A172 (cell line): Measurements from ENCODE around the gene RND2. TPM values are rescaled to one million over a fixed set of nuclear protein-coding genes. Genes with fewer than 3 reads are reported as not detected.
"Not testable (repeated sequence)": the region's sequence is repeated elsewhere in the genome, so short reads cannot be mapped to it uniquely, and the experiment has no call there.

Source experiments
- DNase-seq: peaks from one replicate; pipeline ENCODE4 v3.0.0-alpha.2; 2015; ENCODE audit warnings: low spot score
- total RNA-seq: library from RNA; depleted of rRNA; stranded (reverse); fragments of >200 nt; shearing (Covaris generic); gene quantifications from 2 replicates; pipeline ENCODE4 v1.2.3, GENCODE V29; 2014

Gene RND2
- total RNA-seq, 1 experiment from 2014 or later = not detected

- DNase-seq = no peak
Measured at GRCh38 chr17:43027091-43028032, 2.3 kb downstream of the RND2 start.

DNA sequence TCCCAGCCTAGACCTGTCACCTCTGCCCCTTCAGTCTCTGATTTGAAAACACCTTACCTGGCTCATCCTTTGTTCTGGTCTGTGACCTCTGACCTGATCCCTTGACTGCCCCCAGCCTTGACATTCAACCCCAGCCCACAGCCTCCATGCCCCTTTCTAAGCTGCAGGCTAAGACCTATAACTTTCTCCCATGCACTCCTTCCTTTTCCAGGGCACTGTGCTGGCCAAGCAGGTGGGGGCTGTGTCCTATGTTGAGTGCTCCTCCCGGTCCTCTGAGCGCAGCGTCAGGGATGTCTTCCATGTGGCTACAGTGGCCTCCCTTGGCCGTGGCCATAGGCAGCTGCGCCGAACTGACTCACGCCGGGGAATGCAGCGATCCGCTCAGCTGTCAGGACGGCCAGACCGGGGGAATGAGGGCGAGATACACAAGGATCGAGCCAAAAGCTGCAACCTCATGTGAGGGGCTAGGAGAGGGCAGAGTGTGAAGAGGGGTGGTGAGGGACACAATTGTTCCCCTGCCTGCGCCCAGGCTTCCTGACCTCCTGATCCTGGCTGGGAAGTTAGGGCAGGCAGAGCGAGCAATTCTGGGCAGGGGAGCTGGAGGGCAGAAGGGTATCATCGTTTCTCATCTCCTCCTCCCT lies 3.3 kb downstream of the RND2 start:
- no peak for DNase-seq

- DNase-seq = no peak
Measured at GRCh38 chr17:43030137-43030767, 5.2 kb downstream of the RND2 start.

DNA sequence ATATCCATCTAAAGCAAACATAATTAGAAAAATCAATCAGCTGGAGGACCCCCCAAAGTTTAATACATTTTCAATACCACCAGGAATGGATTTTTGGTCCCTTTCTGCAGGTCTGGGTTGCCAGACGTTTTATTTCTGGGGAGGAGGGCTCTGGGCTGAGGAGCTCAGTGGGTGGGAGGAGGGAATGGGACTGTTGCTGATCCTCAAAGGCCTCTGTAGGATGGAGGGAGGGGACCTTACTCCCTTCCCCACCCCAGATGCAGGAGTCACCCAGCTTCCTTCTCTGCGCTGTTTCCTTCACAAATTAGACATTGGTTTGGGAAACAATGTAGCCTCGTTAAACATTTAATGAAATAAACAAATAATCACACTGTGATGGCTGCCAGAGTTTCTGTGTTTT lies 6.6 kb downstream of the RND2 start:
- no peak for DNase-seq

GRCh38 chr17:43033948-43034881 lies 9.2 kb downstream of the RND2 start:
- DNase-seq = no peak

DNA sequence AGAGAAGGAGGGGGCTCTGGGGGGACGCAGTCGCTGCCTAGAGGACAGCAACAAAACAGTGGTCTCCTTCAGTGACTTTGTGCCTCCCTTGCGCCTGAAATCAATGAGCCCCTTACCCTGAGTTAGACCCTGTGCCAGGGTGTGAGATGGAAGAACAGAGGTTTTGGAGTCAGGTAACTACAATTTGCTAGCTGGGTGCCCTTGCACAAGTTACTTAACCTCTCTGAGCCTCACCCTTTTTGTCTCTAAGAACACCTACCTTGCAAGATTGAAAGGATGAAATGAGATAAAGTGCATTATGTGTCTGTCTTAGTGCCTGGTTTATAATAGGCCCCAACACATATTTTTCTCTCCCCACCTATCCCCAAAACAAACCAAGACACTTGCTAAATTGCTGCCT lies 9.9 kb downstream of the RND2 start:
- DNase-seq = no peak

DNA sequence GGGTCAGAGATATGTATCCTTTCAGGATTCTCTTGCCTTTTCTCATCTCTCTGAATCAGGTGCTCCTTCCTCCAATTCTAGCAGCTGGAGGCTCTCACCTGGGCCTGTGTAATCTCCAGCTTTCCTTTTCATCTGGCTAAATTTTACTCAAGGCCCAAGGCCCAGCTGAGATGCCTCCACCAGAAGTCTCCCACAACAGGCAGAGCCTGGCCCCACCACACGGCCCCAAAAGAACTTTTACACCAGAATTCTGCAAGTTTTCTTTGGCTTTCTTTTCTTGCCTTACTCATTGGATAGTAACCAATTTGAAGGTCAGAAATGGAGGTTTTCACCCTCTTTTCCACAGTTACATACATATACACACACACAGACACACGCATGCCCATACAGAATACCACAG lies 14.6 kb downstream of the RND2 start:
- no peak for DNase-seq

- DNase-seq = no peak
Measured at GRCh38 chr17:43040655-43041054, 15.6 kb downstream of the RND2 start.

DNA sequence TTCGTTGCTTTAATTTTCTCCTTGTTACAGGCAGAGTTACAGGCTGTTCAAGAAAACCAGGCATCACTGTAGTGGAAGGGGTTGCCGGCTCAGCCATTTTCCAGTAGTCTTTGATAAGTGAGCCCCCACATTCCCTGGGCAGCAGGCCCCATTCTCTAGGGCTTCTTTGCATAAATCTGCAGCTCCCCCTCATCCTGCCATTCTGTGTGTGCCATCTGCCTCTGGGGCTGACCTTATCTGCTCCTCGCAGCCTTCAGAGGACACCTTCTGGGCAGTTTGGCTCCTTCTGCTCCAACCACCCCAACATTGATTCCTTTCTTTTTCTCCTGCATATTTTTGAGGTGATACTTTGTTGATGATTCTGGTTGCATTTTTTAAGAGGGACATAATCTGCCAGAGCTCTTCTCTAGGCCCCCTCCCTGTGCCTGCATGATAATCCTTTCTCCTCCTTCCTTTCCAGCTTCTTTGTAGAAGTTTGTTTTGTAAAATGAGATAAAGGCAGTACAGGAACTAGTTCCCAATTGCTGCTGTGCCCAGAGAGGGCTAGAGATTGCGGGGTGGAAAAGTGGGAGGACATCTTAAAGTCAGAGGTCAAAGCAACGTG lies 17.1 kb downstream of the RND2 start:
- no peak for DNase-seq

DNA sequence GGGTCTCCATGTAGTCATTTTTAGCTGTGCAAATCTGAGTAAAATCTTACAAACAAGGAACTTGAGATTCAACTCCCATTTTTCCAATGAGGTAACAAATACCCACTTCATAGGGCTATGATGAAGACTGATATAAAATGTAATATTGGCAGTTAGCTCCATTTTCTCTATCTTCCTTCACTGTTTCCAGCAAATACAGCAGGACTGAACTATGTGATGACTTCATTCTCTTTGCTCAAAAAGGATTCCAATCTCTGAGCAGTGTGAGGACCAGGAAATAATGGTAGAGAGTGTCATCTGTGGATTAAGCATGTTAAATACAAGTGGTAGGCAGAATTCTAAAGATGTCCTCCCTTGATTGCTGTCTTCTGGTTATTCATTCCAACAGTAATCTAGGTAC lies 18.3 kb downstream of the RND2 start:
- no peak for DNase-seq

GRCh38 chr17:43044024-43044423 lies 19.0 kb downstream of the RND2 start:
- DNase-seq = no peak

GRCh38 chr17:43051969-43052368 lies 26.9 kb downstream of the RND2 start:
- no peak for DNase-seq

GRCh38 chr17:43053008-43053407 lies 28.0 kb downstream of the RND2 start:
- not testable (repeated sequence) for DNase-seq

- no peak for DNase-seq
Measured at GRCh38 chr17:43056051-43056450, 31.0 kb downstream of the RND2 start.

DNA sequence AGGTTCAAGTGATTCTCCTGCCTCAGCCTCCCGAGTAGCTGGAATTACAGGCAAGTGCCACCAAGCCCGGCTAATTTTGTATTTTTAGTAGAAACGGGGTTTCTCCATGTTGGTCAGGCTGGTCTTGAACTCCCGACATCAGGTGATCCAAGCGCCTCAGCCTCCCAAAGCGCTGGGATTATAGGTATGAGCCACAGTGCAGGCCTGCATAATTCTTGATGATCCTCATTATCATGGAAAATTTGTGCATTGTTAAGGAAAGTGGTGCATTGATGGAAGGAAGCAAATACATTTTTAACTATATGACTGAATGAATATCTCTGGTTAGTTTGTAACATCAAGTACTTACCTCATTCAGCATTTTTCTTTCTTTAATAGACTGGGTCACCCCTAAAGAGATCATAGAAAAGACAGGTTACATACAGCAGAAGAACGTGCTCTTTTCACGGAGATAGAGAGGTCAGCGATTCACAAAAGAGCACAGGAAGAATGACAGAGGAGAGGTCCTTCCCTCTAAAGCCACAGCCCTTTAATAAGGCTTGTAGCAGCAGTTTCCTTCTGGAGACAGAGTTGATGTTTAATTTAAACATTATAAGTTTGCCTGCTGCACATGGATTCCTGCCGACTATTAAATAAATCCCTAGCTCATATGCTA lies 38.1 kb downstream of the RND2 start:
- no peak for DNase-seq

DNA sequence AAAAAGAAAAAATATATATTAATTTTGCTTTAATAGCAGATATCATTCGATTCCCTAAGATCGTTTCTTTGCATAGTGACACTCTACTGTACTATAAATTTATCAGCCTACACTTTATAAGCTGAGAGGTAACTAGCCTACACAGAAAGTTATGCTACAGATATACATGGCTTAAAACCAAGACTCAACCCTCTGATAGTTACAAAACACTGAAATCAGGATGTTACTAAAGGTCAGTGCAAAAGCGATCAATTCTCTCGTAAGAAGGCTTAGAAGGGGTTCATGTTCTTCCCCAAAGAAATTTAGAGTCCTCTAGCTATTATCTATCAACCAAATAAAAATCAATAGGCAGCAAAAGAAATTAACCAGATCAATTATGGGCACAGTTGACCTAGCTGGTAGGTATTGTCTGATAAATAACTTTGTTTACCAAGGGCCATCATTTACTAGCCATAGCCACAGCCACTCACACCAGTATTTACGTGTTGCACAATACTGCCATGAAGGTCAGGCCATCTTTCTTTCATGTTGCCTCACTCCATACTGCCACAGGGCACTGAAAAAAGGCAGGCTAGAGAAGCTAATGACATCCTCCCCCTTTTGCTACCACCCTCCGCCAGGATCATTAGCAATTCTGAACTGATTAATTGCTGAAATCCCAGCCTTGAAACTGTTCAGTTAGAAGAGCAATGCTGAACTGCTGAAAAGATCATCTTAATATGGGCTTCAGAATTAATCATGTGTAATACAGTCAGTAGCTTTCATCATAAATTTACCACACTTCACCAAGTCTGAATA lies 43.7 kb downstream of the RND2 start:
- no peak for DNase-seq

GRCh38 chr17:43069368-43069898 lies 44.4 kb downstream of the RND2 start:
- DNase-seq = no peak

DNA sequence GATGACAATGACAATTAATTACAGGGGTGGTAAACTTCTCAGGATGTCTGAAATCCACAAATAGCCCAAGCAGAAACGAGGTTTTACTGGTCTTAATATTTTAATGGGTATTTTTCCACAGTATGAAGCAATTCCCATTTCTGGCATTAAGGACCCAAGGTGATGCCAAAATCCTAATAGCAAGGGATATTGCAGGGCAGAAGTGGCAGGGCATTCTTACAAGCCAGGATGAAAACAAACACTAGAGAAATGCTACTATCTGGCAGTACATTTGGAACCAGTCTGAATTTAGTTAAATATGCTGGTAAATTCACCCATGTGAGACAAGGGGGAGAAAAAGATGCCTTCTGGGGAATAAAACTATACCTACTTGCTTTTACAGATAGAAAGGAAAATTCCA lies 45.2 kb downstream of the RND2 start:
- DNase-seq = no peak

GRCh38 chr17:43070872-43071271 lies 45.8 kb downstream of the RND2 start:
- DNase-seq = no peak

DNA sequence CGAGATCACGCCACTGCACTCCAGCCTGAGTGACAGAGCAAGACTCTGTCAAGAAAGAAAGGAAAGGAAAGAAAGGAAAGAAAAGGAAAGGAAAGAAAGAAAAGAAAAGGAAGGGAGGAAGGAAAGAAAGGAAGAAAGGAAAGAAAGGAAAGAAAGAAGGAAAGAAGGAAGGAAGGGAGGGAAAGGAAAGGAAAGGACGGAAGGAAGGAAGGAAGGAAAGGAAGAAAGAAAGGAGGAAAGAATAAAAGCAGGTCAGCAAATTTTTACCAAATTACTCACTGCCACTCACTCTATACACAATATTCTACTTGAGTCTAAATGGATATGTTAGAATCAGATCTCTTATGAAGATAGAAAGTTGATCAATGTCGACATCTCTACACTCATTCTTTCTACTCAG lies 49.8 kb downstream of the RND2 start:
- DNase-seq = no peak
